B cell (primary cell): Measurements from ENCODE around the gene DLK1. TPM values are rescaled to one million over a fixed set of nuclear protein-coding genes. Genes with fewer than 3 reads are reported as not detected.

ENCODE experiments used
- ATAC-seq: fragments of 200-7000 bp; cut with Tn5 transposase; one replicate; pipeline ENCODE4 v1.10.0; 2021; ENCODE audit warnings: low read depth, mild to moderate bottlenecking, moderate number of reproducible peaks, moderate library complexity
- CTCF ChIA-PET: fragments of 350-600 bp; sonication (Branson Sonifier 250); formaldehyde crosslinking; loops from one replicate; lab custom pipeline; 2021; ENCODE audit warnings: antibody characterized with exemption, inconsistent platforms; lab: Charles Lee
- POLR2A ChIA-PET: fragments of 350-600 bp; sonication (Branson Sonifier 250); formaldehyde crosslinking; loops from one replicate; lab custom pipeline; 2021; ENCODE audit warnings: antibody characterized with exemption; lab: Charles Lee
- DNase-seq: peaks from one replicate; pipeline ENCODE4 v3.0.0; 2013
- H2AFZ ChIP-seq: 2 replicates; pipeline ENCODE4 v1.6.1; 2012; ENCODE audit warnings: mild to moderate bottlenecking, low read depth, low read length; ENCODE audit not compliant: insufficient read depth, poor library complexity, severe bottlenecking
- H3K27ac ChIP-seq, 2 donors: 1 replicate in 1 of 2; 2 replicates in 1 of 2; pipeline ENCODE4 v1.5.1; 2012 to 2013; ENCODE audit warnings: low read length in 2 of 2, mild to moderate bottlenecking in 2 of 2, moderate library complexity in 1 of 2
- H3K27me3 ChIP-seq, 4 experiments: fragments of 200-600 bp in 1 of 4; sonication (generic) in 1 of 4; replicated peaks in 1 of 4; 1 replicate in 2 of 4; 2 replicates in 2 of 4; pipeline versions ENCODE4 v1.6.1 to v1.7.0; 2013 to 2016; ENCODE audit warnings: low read length in 3 of 4, mild to moderate bottlenecking in 2 of 4, mixed read lengths in 1 of 4, moderate library complexity in 1 of 4; ENCODE audit not compliant: insufficient read depth in 4 of 4, control insufficient read depth in 3 of 4; ENCODE audit errors: control extremely low read depth in 1 of 4
- H3K36me3 ChIP-seq, 2 experiments: replicated peaks in 1 of 2; 1 replicate in 1 of 2; 2 replicates in 1 of 2; pipeline versions ENCODE4 v1.6.1 to v1.7.1; 2013; ENCODE audit warnings: low read length in 1 of 2; ENCODE audit not compliant: insufficient read depth in 2 of 2, control insufficient read depth in 1 of 2; ENCODE audit errors: control extremely low read depth in 1 of 2, extremely low read depth in 1 of 2
- H3K4me1 ChIP-seq, 2 donors: fragments of 200-600 bp in 1 of 2; sonication (generic) in 1 of 2; 1 replicate in 1 of 2; 2 replicates in 1 of 2; pipeline versions ENCODE4 v1.5.1 to v1.6.1; 2013 to 2017; ENCODE audit warnings: low read length in 2 of 2; ENCODE audit not compliant: control insufficient read depth in 2 of 2, insufficient read depth in 2 of 2
- H3K4me2 ChIP-seq: replicated peaks from 2 replicates; pipeline ENCODE3; 2012; ENCODE audit warnings: mild to moderate bottlenecking, low read depth, low read length; ENCODE audit not compliant: poor library complexity, severe bottlenecking
- H3K4me3 ChIP-seq, 5 experiments: fragments of 200-600 bp in 1 of 5; sonication (generic) in 1 of 5; 1 replicate in 3 of 5; 2 replicates in 2 of 5; pipeline versions ENCODE4 v1.5.1 to v1.7.0; 2011 to 2016; ENCODE audit warnings: low read length in 4 of 5, mild to moderate bottlenecking in 4 of 5, low read depth in 2 of 5, control low read depth in 1 of 5, moderate library complexity in 1 of 5; ENCODE audit not compliant: insufficient read depth in 1 of 5; ENCODE audit errors: control extremely low read depth in 1 of 5, extremely low read depth in 1 of 5
- H3K79me2 ChIP-seq: fragments of 200-600 bp; sonication (generic); one replicate; pipeline ENCODE4 v1.6.0; 2016; ENCODE audit warnings: low read length; ENCODE audit not compliant: control insufficient read depth, insufficient read depth
- H3K9ac ChIP-seq: fragments of 200-600 bp; sonication (generic); 2 replicates; pipeline ENCODE4 v1.6.1; 2017; ENCODE audit warnings: mild to moderate bottlenecking, low read length, moderate library complexity
- H3K9me3 ChIP-seq, 3 donors: one replicate each; pipeline versions ENCODE4 v1.6.1 to v1.7.1; 2013; ENCODE audit warnings: low read length in 2 of 3; ENCODE audit not compliant: control insufficient read depth in 2 of 3, insufficient read depth in 1 of 3; ENCODE audit errors: control extremely low read depth in 1 of 3
- H4K20me1 ChIP-seq: 2 replicates; pipeline ENCODE4 v1.6.0; 2012; ENCODE audit warnings: mild to moderate bottlenecking, low read length; ENCODE audit not compliant: insufficient read depth, control insufficient read depth, poor library complexity, severe bottlenecking
- H3K27ac Mint-ChIP-seq: one replicate; pipeline ENCODE4 v1.8.0; 2021; ENCODE audit warnings: mixed read lengths
- H3K27me3 Mint-ChIP-seq: one replicate; pipeline ENCODE4 v1.8.0; 2021; ENCODE audit warnings: mixed read lengths
- H3K4me1 Mint-ChIP-seq: one replicate; pipeline ENCODE4 v1.8.0; 2021; ENCODE audit warnings: mixed read lengths
- H3K4me3 Mint-ChIP-seq: one replicate; pipeline ENCODE4 v1.8.0; 2021; ENCODE audit warnings: mixed read lengths
- H3K9me3 Mint-ChIP-seq: one replicate; pipeline ENCODE4 v1.8.0; 2022; ENCODE audit warnings: mixed read lengths; ENCODE audit not compliant: insufficient read depth
- CTCF ChIP-seq: fragments of 200-600 bp; IDR thresholded peaks from one replicate; pipeline ENCODE4 v1.8.0; 2022; ENCODE audit warnings: antibody characterized with exemption, mild to moderate bottlenecking
- EZH2 ChIP-seq: IDR thresholded peaks from 2 replicates; pipeline ENCODE4 v1.6.1; 2012; ENCODE audit warnings: borderline replicate concordance, low read depth, mild to moderate bottlenecking, moderate library complexity, low read length; ENCODE audit not compliant: insufficient read depth, poor library complexity, severe bottlenecking
- WGBS: methylation state at CpG from one replicate; pipeline ENCODE4 v1.1.5; 2013; ENCODE audit warnings: missing lambda C conversion rate; ENCODE audit not compliant: insufficient coverage; 5-methylcytosine and 5-hydroxymethylcytosine counted together
- intact Hi-C: fragments of 100-400 bp; cut with micrococcal nuclease; formaldehyde crosslinking; loops from one replicate; pipeline ENCODE4 v1.10.0; 2022
- polyA plus RNA-seq: library from polyadenylated mRNA; depleted of rRNA; stranded (reverse); fragments of >200 nt; gene quantifications from 2 replicates; pipeline ENCODE4 v1.2.3, GENCODE V29; 2012
- total RNA-seq, 2 donors: library from RNA; stranded (reverse); fragments of 120-200 nt in 1 of 2; gene quantifications; 1 replicate in 1 of 2; 2 replicates in 1 of 2; pipeline versions ENCODE4 v1.2.3 to v1.2.4, GENCODE V29; 2013 to 2022

DLK1 gene
- total and polyA plus RNA-seq, 2 donors (not counting 1 experiment from before 2014, with no cell fraction given), result not detected

- TF ChIP-seq CTCF (no peak), EZH2 (no peak)
- no peaks in the 10 kb centered on the region for H3K4me1 ChIP-seq
- H3K27ac ChIP-seq, result no peak overlapping the region
- H3K9me3 ChIP-seq, result peaks cover 0 to 11% (median 0%) of the 10 kb centered on the region in 3 donors
- H3K27me3 ChIP-seq, result no peaks in the 10 kb centered on the region
- DNase-seq (no peak), ATAC-seq (no peak)
- no peaks in the 10 kb centered on the region for H4K20me1 ChIP-seq
- H3K9ac ChIP-seq, result no peak overlapping the region
- H3K79me2 ChIP-seq, result no peaks in the 10 kb centered on the region
- no peak overlapping the region for H3K4me3 Mint-ChIP-seq
- ChIA-PET CTCF (no interaction called here), POLR2A (no interaction called here)
- no peak overlapping the region for H3K4me2 ChIP-seq
- H3K4me3 ChIP-seq, result no peak overlapping the region
- H3K36me3 ChIP-seq, result no peaks in the 10 kb centered on the region
- H2AFZ ChIP-seq, result no peak overlapping the region
- H3K4me1 Mint-ChIP-seq, result no peaks in the 10 kb centered on the region
- H3K9me3 Mint-ChIP-seq, result no peaks in the 10 kb centered on the region
- H3K27me3 Mint-ChIP-seq, result peaks cover 3% of the 10 kb centered on the region
- intact Hi-C loops, result no loop called here
- 93% methylated on average over 17 of the region's 22 CpGs for WGBS
- no peak overlapping the region for H3K27ac Mint-ChIP-seq
Observed at GRCh38 chr14:100736269-100737180, 9.8 kb downstream of the DLK1 start.

- Histone ChIP-seq H3K4me3 (no peak overlapping the region), H3K27ac (no peak overlapping the region), H2AFZ (no peak overlapping the region), H3K79me2 (no peaks in the 10 kb centered on the region), H3K4me1 (no peaks in the 10 kb centered on the region), H3K9ac (no peak overlapping the region), H3K36me3 (no peaks in the 10 kb centered on the region), H3K27me3 (no peaks in the 10 kb centered on the region), H4K20me1 (no peaks in the 10 kb centered on the region), H3K4me2 (no peak overlapping the region), H3K9me3 (peaks cover 0 to 11% (median 0%) of the 10 kb centered on the region in 3 donors)
- ChIA-PET CTCF (no interaction called here), POLR2A (no interaction called here)
- WGBS, result 92% methylated on average over 13 of the region's 17 CpGs
- Mint-ChIP-seq H3K9me3 (peaks cover 2% of the 10 kb centered on the region), H3K4me3 (no peak overlapping the region), H3K27me3 (peaks cover 3% of the 10 kb centered on the region), H3K27ac (no peak overlapping the region), H3K4me1 (no peaks in the 10 kb centered on the region)
- TF ChIP-seq EZH2 (no peak), CTCF (no peak)
- ATAC-seq (no peak), DNase-seq (no peak)
- intact Hi-C loops, result no loop called here
Observed at GRCh38 chr14:100737526-100737925, 10.8 kb downstream of the DLK1 start.
